Transverse colon (tissue), 3 donors: Measurements from ENCODE around the gene PLEK2.
"Not testable (repeated sequence)": the region's sequence is repeated elsewhere in the genome, so short reads cannot be mapped to it uniquely, and the experiment has no call there.

Experiments
- POLR2A ChIP-seq: fragments of 450-650 bp; IDR thresholded peaks from one replicate; pipeline ENCODE4 v1.6.1; 2016; ENCODE audit warnings: antibody characterized with exemption, mild to moderate bottlenecking, moderate library complexity
- TF ChIP-seq, protein P1 (sequence below), 5 experiments: fragments of 200-600 bp in 3 of 5; fragments of 450-650 bp in 2 of 5; sonication (generic) in 3 of 5; IDR thresholded peaks; 1 replicate in 2 of 5; 2 replicates in 3 of 5; pipeline ENCODE4 v1.5.1; 2016 to 2017; ENCODE audit warnings: antibody characterized with exemption in 5 of 5, inconsistent platforms in 3 of 5, mild to moderate bottlenecking in 2 of 5, moderate library complexity in 1 of 5

DNA sequence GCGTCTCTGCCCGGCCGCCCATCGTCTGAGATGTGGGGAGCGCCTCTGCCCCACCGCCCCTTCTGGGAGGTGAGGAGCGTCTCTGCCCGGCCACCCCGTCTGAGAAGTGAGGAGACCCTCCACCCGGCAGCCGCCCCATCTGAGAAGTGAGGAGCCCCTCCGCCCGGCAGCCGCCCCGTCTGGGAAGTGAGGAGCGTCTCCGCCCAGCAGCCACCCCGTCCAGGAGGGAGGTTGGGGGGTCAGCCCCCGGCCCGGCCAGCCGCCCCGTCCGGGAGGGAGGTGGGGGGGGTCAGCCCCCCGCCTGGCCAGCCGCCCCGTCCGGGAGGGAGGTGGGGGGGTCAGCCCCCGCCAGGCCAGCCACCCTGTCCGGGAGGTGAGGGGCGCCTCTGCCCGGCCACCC, 70.7 kb downstream of the PLEK2 start:
- TF ChIP-seq, protein P1, sequence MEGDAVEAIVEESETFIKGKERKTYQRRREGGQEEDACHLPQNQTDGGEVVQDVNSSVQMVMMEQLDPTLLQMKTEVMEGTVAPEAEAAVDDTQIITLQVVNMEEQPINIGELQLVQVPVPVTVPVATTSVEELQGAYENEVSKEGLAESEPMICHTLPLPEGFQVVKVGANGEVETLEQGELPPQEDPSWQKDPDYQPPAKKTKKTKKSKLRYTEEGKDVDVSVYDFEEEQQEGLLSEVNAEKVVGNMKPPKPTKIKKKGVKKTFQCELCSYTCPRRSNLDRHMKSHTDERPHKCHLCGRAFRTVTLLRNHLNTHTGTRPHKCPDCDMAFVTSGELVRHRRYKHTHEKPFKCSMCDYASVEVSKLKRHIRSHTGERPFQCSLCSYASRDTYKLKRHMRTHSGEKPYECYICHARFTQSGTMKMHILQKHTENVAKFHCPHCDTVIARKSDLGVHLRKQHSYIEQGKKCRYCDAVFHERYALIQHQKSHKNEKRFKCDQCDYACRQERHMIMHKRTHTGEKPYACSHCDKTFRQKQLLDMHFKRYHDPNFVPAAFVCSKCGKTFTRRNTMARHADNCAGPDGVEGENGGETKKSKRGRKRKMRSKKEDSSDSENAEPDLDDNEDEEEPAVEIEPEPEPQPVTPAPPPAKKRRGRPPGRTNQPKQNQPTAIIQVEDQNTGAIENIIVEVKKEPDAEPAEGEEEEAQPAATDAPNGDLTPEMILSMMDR (IDR thresholded peaks at IDR 0.05) = not testable (repeated sequence)
- TF ChIP-seq POLR2A = not testable (repeated sequence)
